Activated CD8-positive, alpha-beta T cell treated with anti-CD3 and anti-CD28 coated beads for 36 hours (primary cell): ENCODE data around the gene ERCC1. TPM values are rescaled to one million over a fixed set of nuclear protein-coding genes. Genes with fewer than 3 reads are reported as not detected.
A peak's percentile ranks its signal among the peaks of the same experiment; 100 is the strongest.

Experiments
- ATAC-seq: fragments of 200-7000 bp; cut with Tn5 transposase; one replicate; pipeline ENCODE4 v1.10.0; 2021; ENCODE audit warnings: mild to moderate bottlenecking, moderate library complexity
- CTCF ChIA-PET: fragments of 350-600 bp; sonication (Branson Sonifier 250); formaldehyde crosslinking; loops from one replicate; lab custom pipeline; 2021; ENCODE audit warnings: antibody characterized with exemption; lab: Charles Lee
- POLR2A ChIA-PET: fragments of 350-600 bp; sonication (Branson Sonifier 250); formaldehyde crosslinking; loops from one replicate; lab custom pipeline; 2021; ENCODE audit warnings: antibody characterized with exemption; lab: Charles Lee
- DNase-seq: peaks from one replicate; pipeline ENCODE4 v3.0.0-alpha.2; 2020
- H3K27ac Mint-ChIP-seq: one replicate; pipeline ENCODE4 v1.8.0; 2021; ENCODE audit warnings: mild to moderate bottlenecking, mixed read lengths
- H3K27me3 Mint-ChIP-seq: one replicate; pipeline ENCODE4 v1.8.0; 2021; ENCODE audit warnings: mixed read lengths
- H3K36me3 Mint-ChIP-seq: one replicate; pipeline ENCODE4 v1.8.0; 2021; ENCODE audit warnings: low read depth, mixed read lengths
- H3K4me1 Mint-ChIP-seq: one replicate; pipeline ENCODE4 v1.8.0; 2021; ENCODE audit warnings: low read depth, mixed read lengths
- H3K4me3 Mint-ChIP-seq: one replicate; pipeline ENCODE4 v1.8.0; 2021; ENCODE audit warnings: mild to moderate bottlenecking, moderate library complexity, mixed read lengths
- H3K9me3 Mint-ChIP-seq: one replicate; pipeline ENCODE4 v1.8.0; 2021; ENCODE audit warnings: mixed read lengths
- intact Hi-C: fragments of 100-400 bp; cut with micrococcal nuclease; formaldehyde crosslinking; loops from one replicate; pipeline ENCODE4 v1.10.0; 2022
- total RNA-seq, 2 experiments: library from RNA; stranded (reverse); gene quantifications; one replicate each; pipeline ENCODE4 v1.2.3, GENCODE V29; 2021
- TF ChIP-seq, protein P1 (sequence below): fragments of 200-600 bp; IDR thresholded peaks from one replicate; pipeline ENCODE4 v1.8.0; 2022; ENCODE audit warnings: antibody characterized with exemption, mild to moderate bottlenecking

ERCC1 gene
- total RNA-seq = 10 to 100 TPM; 41.6 to 46.5 TPM

DNA sequence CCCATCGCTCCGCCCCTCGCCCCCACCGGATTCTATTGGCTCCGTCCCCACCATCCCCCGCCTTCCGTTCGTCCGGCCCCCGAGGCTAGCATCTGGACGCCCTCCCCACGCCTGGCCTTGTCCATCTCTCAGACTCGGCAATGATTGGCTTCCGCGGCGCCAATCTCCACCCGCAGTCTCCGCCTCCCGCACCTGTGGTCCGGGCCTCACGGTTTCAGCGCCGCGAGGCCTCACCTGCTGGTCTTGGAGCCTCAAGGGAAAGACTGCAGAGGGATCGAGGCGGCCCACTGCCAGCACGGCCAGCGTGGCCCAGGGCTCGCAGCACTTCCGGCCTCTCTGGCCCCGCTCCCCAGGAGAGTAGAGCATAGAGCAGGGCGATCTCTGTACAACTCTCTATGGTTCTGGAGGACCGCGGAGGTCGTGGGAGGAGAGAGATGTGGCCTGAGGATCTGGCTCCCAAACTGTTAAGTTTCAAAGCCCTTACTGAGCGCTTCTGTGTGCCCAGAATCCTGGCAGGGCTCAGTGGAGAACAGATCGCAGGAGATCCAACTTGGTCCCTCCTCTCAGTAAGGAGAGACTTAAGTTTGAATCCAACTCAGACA, at the start of gene ERCC1:
ERCC1 (minus strand) TSS at position 329 of the 602 bp plus-strand sequence. CDS start 543 bp downstream, outside the sequence.
- TF ChIP-seq, protein P1, sequence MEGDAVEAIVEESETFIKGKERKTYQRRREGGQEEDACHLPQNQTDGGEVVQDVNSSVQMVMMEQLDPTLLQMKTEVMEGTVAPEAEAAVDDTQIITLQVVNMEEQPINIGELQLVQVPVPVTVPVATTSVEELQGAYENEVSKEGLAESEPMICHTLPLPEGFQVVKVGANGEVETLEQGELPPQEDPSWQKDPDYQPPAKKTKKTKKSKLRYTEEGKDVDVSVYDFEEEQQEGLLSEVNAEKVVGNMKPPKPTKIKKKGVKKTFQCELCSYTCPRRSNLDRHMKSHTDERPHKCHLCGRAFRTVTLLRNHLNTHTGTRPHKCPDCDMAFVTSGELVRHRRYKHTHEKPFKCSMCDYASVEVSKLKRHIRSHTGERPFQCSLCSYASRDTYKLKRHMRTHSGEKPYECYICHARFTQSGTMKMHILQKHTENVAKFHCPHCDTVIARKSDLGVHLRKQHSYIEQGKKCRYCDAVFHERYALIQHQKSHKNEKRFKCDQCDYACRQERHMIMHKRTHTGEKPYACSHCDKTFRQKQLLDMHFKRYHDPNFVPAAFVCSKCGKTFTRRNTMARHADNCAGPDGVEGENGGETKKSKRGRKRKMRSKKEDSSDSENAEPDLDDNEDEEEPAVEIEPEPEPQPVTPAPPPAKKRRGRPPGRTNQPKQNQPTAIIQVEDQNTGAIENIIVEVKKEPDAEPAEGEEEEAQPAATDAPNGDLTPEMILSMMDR = no peak
- Mint-ChIP-seq H3K4me3 (peak within 1 kb of the TSS; percentile 89), H3K4me1 (peaks cover 58% of the 10 kb centered on the region), H3K9me3 (no peaks in the 10 kb centered on the region), H3K36me3 (peaks cover 13% of the 10 kb centered on the region), H3K27me3 (no peaks in the 10 kb centered on the region), H3K27ac (peak within 1 kb of the TSS; percentile 89)
- DNase-seq (peak; percentile 89), ATAC-seq (peak; percentile 74)
- ChIA-PET POLR2A (interaction anchor here (1.2 to 1.7 kb wide), 3 partner anchors 16 to 62 kb away, joined by 3 to 8 read pairs (median 4); no protein-coding TSS in a partner anchor), CTCF (interaction anchor here (1.0 to 3.0 kb wide), 5 partner anchors 16 to 62 kb away, joined by 3 to 21 read pairs (median 14); no protein-coding TSS in a partner anchor)
- intact Hi-C loops = loop anchor here (10.0 kb wide), 1 partner anchor 51 kb away; no protein-coding TSS in a partner anchor

DNA sequence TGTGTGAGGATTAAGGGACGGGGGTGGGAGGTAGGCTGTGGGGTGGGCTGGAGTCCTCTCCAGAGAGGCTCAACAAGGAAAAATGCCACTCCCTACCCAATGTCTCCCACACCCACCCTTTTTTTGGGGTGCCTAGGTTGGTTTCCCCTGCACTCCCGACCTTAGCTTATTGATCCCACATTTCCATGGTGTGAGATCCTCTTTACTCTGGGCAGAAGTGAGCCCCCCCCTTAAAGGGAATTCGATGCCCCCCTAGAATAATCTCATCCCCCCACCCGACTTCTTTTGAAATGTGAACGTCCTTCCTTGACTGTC, 49.6 kb upstream of the ERCC1 start:
- ChIA-PET CTCF (interaction anchor here (0.7 to 5.3 kb wide), 3 partner anchors 12 to 77 kb away, joined by 3 to 30 read pairs (median 13); no protein-coding TSS in a partner anchor), POLR2A (no interaction called here)
- peaks cover 17% of the 10 kb centered on the region for H3K36me3 Mint-ChIP-seq
- intact Hi-C loops = loop anchor here (10.0 kb wide), 1 partner anchor 49 kb away; the partner anchor contains the start of gene ERCC1
- H3K4me1 Mint-ChIP-seq = peaks cover 36% of the 10 kb centered on the region
- no peak overlapping the region for H3K27ac Mint-ChIP-seq
- no peak for ATAC-seq
- no peak overlapping the region for H3K4me3 Mint-ChIP-seq
- H3K9me3 Mint-ChIP-seq = no peaks in the 10 kb centered on the region
- no peak for DNase-seq
- TF ChIP-seq, protein P1 = no peak
- H3K27me3 Mint-ChIP-seq = peaks cover 6% of the 10 kb centered on the region

DNA sequence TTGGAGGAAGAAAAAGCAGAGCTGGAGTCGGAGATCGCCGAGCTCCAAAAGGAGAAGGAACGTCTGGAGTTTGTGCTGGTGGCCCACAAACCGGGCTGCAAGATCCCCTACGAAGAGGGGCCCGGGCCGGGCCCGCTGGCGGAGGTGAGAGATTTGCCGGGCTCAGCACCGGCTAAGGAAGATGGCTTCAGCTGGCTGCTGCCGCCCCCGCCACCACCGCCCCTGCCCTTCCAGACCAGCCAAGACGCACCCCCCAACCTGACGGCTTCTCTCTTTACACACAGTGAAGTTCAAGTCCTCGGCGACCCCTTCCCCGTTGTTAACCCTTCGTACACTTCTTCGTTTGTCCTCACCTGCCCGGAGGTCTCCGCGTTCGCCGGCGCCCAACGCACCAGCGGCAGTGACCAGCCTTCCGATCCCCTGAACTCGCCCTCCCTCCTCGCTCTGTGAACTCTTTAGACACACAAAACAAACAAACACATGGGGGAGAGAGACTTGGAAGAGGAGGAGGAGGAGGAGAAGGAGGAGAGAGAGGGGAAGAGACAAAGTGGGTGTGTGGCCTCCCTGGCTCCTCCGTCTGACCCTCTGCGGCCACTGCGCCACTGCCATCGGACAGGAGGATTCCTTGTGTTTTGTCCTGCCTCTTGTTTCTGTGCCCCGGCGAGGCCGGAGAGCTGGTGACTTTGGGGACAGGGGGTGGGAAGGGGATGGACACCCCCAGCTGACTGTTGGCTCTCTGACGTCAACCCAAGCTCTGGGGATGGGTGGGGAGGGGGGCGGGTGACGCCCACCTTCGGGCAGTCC, 49.0 kb upstream of the ERCC1 start:
- H3K4me3 Mint-ChIP-seq = no peak overlapping the region
- POLR2A ChIA-PET = no interaction called here
- no peak for ATAC-seq

DNA sequence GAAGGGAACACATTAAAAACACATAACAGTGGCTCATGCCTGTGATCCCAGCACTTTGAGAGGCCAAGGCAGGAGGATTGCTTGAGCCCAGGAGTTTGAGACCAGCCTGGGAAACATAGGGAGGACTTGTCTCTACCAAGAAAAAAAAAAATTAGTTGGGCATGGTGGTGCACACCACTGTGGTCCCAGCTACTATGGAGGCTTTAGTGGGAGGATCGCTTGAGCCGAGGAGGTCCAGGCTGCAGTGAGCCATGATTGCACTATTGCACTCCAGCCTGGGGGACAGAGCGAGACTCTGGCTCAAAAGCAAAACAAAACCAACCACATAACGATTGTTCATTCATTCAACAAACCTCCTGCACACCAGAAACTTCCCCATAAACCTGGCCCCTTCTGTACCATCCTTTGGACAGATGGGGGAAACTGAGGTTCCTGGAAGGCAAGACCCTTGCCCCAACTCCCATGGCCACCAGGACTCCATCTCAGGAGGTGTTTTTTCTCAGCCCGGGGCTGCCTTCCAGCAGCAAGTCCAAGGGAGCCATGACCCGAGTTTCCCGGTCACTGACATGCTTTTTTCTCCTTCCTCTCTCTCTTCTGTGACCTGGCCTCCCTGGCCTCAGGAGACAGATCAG, 48.3 kb upstream of the ERCC1 start:
- no peak overlapping the region for H3K27ac Mint-ChIP-seq

More for the DNA sequence above, 49.0 kb upstream of the ERCC1 start:
- H3K36me3 Mint-ChIP-seq = peaks cover 17% of the 10 kb centered on the region
- CTCF ChIA-PET = interaction anchor here (0.7 to 5.3 kb wide), 3 partner anchors 13 to 77 kb away, joined by 3 to 30 read pairs (median 13); no protein-coding TSS in a partner anchor
- no peak for DNase-seq
- peaks cover 37% of the 10 kb centered on the region for H3K4me1 Mint-ChIP-seq
- TF ChIP-seq, protein P1 = no peak
- intact Hi-C loops = loop anchor here (10.0 kb wide), 1 partner anchor 48 kb away; the partner anchor contains the start of gene ERCC1
- no peaks in the 10 kb centered on the region for H3K9me3 Mint-ChIP-seq
- no peak overlapping the region for H3K27ac Mint-ChIP-seq
- peaks cover 6% of the 10 kb centered on the region for H3K27me3 Mint-ChIP-seq

More for the DNA sequence above, 48.3 kb upstream of the ERCC1 start:
- no peak for DNase-seq
- TF ChIP-seq, protein P1 = no peak
- no peak for ATAC-seq
- Mint-ChIP-seq H3K36me3 (peaks cover 17% of the 10 kb centered on the region), H3K4me1 (peaks cover 34% of the 10 kb centered on the region), H3K27me3 (peaks cover 5% of the 10 kb centered on the region), H3K4me3 (no peak overlapping the region), H3K9me3 (no peaks in the 10 kb centered on the region)
- POLR2A ChIA-PET = no interaction called here
- CTCF ChIA-PET = interaction anchor here (2.7 to 5.3 kb wide), 2 partner anchors 14 to 33 kb away, joined by 13 to 30 read pairs; no protein-coding TSS in a partner anchor
- intact Hi-C loops = loop anchor here (10.0 kb wide), 1 partner anchor 47 kb away; the partner anchor contains the start of gene ERCC1
